Hematopoietic multipotent progenitor cell treated with erythropoietin and hydrocortisone succinate and interleukin-3 and kit ligand, for 8 days (in vitro differentiated cells): ENCODE results near the gene NPTX2.
A peak's percentile ranks its signal among the peaks of the same experiment; 100 is the strongest.

ENCODE experiments used
- DNase-seq: peaks from one replicate; pipeline ENCODE4 v3.0.0-alpha.2; 2015

NPTX2 gene

DNA sequence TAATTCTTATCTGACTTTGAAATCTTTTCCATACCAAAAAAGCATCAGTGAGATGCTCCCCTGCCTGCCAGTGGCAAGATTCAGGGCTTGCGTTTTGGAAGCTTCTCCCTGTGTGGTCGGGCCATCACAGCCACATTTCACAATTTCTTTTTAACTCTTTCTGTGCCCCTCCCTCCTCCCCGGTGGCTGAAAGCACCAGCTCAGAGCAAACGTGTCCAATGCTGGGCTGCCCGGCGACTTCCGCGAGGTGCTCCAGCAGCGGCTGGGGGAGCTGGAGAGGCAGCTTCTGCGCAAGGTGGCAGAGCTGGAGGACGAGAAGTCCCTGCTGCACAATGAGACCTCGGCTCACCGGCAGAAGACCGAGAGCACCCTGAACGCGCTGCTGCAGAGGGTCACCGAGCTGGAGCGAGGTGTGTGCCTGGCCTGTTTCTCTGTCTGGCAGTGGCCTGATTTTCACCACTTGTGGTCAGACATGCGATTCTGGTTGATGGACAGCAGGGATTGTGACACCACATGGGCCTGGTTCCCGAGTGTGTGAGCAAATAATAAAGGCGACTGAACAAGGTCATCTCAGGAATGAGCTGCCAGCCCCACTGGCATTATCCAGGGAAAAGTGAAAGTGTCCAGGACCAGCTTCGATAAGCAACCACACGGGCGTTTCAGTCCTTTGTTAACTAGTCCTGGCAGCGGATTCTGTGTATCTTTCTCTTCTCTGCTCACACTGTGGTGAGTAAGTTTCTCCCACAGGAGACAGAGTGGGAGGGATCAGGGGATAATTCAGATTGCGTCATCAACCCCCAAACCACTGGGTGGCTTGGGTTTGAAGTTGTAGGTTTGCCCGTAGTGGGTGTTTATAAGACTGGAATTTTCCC is 2.6 kb downstream of the NPTX2 start:
- DNase-seq: no peak

DNA sequence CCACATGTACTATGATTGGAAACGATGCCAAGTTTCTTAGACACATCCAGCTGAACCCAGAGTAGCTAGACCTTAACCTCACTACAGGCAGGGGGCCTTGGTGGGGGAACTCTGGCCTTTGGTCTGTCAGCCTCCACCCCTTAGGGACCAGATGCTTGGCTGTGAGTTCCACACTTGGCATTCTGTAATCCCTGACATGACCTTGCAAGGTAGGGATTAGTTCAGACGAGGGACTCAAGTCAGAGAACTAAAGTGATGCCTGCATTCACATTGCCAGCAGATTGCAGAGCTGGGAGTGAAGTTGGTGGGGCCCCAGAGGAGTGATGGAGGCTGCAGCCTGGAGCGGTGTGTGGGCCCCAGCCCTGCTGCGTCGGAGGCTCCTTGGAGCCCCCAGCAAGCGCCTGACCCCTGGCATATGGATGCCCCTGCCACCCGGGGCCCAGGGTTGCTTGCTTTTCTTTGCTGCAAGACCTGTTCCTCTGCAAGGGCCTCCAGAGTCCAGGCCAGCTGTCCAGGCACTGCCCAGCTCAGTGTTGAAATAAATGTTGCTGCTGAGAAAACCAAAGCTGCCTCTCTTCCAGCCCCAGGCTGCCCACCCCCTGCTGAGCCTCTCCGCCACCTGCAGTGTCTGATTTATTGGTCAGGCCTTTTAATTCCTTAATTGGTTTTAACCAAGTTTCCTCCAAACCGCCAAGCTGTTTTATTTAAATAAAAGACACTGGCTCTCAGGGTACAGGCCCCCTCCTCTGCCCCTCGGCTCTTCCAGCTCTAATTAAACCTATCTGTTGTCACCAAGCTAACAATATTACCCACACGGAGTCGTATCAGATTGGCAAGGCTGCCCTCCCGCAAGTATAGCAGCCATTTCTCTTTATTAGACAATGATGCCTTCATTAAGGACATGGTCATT is 4.7 kb downstream of the NPTX2 start:
- DNase-seq: no peak

DNA sequence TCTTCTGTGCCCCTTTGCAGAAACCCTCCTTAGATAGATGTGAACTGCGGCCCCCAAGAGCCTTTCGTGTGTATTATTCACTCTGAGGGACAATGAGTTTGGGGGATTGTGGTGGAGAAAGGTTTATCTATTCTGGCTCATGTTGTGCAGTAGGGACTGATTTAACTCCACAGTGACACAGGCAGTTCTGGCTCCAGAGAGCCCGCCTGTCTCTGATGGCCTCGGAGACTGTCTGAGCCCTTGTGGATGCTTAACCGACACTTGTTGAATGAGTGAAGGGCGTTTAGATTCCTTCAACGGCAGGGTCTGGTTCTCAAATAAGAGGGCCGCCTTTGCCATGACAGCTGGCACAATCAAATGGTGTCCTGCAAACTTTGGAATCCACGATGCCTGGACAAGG is 5.8 kb downstream of the NPTX2 start:
- DNase-seq: no peak

DNA sequence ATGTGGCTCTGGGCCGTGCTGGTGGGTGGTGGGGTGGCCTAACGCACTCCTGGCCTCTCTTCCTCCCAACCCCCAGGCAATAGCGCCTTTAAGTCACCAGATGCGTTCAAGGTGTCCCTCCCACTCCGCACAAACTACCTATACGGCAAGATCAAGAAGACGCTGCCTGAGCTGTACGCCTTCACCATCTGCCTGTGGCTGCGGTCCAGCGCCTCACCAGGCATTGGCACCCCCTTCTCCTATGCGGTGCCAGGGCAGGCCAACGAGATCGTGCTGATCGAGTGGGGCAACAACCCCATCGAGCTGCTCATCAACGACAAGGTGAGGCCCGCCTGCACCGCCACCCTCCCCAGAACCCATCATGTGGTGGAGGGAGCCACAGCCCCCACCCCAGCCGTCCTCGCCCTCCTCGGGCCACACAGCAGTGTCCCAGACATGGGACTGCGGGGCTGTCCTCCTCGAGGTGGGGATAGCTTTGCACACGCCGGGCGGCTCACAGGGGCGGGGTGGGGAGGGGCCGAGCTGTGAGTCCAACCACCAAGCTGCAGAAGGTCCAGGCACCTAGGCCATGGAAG is 7.8 kb downstream of the NPTX2 start:
- DNase-seq: no peak

DNA sequence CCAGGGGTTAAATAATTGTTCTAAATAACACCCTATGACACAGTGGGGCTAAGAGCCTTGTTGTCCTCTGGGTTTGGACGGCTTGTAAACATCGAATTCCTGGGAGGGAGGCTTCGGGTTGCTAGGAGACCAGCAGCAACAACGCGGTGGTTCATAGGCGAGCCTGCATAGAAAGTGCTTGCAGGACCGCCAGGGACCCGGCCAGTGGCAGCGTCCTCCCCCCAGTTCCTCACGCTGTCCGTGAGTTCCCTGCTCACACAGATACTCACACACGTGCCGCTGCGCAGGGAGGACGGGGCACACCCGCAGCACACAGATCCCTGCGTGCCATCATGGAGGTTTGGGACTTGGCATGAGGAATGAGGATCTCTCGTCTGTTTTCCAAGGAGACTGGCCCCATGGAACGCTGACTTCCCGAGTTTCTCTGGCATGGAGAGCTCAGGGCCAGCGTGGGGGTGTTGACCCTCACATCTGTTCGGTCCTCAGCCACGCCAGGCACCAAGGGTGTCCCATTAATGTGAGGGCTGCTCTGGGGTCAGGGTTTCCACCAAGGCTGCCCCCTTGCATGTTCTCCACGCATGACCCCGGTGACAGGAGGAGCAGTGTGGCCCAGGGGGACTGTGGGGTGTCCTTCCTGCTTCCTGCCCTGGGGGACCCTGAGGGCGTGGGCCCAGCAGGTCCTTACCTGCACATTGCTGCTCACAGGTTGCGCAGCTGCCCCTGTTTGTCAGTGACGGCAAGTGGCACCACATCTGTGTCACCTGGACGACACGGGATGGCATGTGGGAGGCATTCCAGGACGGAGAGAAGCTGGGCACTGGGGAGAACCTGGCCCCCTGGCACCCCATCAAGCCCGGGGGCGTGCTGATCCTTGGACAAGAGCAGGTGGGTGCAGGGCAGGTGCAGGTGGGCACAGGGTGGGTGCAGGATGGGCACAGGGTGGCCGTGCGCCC is 9.7 kb downstream of the NPTX2 start:
- no peak for DNase-seq

DNA sequence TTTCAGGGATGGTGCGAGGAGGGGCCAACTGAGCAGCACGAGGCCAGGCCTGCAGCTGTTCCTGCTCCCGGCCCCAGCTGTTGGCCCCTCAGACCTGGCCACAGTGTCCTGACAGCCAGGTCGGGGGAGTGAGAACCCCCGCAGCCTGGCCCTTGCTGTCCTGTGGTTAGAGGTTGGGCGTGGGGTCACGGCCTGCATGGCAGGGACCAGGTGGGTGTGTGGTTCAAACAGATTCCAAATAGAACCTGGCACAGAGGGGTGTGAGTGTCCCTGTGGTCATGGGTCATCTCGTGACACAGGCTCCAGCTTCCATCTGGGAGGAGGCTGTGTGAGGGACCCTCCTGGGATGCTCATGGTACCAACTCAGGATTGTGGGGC is 10.3 kb downstream of the NPTX2 start:
- DNase-seq: no peak

DNA sequence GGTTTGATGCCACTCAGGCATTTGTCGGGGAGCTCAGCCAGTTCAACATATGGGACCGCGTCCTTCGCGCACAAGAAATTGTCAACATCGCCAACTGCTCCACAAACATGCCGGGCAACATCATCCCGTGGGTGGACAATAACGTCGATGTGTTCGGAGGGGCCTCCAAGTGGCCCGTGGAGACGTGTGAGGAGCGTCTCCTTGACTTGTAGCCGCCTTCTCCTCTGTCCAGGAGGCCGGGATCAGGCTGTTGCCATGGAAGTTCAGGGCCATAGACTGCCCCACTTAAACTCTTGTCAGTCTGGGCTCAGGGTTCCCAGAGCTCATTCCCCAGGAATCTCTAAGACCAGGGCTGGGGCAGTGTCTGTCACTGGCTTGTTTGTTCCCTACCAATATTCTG is 11.3 kb downstream of the NPTX2 start:
- DNase-seq: no peak

DNA sequence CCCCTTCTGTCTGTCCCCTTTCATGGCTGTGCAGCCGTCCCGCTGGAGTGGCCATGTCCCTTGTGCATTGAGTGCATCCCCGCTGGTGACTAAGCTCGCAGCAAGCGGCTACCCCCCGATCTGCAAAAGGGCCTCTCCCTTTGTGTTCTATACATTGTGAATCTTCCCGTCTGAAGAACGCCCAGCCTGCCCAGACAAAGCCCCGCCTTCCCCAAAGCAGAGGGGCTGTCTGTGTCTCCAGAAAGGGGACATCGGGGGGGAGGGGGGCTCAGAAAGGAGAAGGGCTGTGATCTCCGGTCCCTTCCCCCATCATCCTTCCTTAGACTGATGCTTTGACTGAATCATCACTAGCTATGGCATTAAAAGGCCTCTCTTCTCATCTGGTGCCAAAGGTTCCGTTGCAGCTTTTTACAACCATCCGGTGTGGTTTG is 11.9 kb downstream of the NPTX2 start:
- no peak for DNase-seq

DNA sequence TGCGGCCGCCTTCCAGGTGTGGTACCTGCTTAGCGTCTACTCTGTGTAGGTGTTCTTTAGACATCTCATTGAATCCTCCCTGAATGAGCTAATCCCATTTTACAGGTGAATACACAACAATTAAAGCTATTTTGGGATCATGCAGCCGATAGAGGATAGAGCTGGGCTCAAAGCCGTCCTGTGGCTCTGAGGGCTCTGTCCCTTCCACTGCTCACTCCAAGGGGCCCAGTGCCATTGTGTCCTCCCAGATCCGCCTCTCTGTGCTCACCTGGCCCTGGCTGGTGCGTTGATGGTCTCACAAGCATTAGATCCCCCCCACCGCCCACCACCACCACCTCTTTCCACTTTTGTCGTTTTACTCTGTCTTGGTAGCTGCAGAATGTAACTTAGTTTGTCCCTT is 13.1 kb downstream of the NPTX2 start:
- DNase-seq: no peak

DNA sequence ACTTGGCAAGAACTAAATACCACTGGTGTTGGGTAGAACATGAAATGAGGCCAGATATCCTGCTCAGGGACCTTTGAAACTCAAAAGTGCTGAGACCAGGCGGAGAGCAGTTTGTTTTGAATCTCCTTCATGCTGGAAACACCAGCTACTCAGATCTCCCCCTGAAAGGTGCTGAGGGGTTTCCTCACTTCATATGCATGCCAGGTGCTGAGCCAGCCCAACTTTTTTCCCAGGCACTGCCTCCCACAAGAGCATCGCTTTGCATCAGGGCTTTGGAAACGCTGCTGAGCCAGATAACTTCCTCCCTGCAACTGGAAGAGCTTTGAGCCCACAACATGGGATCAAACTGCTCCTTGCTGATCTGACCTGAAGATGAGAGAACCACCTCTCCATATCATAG is 13.7 kb downstream of the NPTX2 start:
- DNase-seq: no peak

DNA sequence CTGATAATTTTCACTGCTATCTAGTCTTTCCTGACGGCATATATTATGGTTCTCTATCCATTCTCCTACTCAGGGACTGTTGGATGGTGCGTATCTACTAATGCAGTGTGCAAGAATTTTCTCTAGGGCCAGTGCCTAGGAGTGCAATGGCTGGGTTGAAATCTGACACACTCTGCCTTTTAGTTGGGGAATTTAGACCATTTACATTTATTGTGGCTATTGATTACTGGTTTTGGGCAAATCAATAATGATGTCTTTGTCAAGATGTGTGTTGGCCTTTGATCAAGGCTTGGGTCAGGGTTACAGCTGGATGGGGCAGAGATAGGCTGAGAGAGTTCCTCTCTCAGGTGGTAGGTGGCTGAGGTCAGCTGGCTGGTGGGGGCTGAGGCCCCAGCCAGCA is 21.8 kb downstream of the NPTX2 start:
- no peak for DNase-seq

DNA sequence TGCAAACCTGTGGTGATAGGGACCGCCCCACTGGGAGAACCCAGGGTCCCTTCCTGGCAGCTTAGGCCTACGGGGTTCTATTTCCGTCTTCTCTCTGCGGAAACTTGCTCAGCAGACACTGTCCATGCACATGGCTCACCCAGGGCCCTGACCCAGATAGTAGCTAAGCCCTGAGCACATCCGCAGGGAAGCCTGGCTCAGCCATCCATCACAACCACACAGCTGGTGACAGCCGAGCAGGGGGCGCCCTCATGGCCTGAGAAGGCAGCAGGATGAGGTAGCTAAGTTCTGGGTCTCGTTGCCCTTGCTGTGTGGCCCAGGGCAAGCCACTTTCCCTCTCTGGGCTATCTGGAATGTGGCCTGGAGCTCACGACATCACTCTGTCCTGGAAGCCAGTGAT is 23.3 kb downstream of the NPTX2 start:
- DNase-seq: no peak

DNA sequence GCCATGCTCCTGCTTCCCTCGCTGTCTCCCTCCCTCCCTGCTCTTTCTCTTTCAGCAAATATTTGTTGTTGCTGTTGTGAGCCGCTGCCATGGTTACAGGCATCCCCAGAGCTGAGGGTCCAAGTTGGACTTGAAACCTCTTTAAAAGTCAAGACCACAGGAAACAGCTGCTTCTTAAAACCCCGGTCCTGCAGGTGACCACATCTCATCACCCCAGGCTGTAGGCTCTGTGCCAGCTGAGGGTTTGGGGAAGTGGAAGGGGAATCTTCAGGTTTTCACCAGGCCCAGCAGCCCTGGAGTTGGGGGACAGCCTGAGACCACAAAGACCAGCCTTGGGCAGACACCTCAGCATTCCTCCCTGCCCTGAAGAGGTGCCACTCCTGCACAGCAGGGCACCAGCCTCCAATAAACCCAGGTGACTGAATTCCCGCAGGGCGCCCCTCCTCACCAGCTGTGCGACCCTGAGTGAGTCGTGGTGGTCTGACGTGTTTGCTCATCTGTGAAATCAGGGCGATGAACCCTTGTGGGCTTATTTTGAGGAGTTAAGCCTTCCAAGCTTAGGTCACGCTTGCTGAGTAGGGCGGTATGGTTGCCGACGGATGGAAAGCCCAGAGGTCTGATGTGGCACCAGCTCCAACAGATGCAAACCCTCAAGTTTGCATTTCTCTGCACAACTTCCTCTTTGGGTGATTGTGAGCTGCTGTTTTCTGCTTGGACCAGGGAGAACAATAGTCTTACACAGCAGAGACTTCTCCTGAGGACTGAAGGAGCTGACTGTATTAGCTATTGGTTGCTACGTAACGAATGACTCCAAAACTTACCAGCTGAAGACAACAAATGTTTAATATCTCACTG is 24.8 kb downstream of the NPTX2 start:
- DNase-seq: peak; percentile 2

DNA sequence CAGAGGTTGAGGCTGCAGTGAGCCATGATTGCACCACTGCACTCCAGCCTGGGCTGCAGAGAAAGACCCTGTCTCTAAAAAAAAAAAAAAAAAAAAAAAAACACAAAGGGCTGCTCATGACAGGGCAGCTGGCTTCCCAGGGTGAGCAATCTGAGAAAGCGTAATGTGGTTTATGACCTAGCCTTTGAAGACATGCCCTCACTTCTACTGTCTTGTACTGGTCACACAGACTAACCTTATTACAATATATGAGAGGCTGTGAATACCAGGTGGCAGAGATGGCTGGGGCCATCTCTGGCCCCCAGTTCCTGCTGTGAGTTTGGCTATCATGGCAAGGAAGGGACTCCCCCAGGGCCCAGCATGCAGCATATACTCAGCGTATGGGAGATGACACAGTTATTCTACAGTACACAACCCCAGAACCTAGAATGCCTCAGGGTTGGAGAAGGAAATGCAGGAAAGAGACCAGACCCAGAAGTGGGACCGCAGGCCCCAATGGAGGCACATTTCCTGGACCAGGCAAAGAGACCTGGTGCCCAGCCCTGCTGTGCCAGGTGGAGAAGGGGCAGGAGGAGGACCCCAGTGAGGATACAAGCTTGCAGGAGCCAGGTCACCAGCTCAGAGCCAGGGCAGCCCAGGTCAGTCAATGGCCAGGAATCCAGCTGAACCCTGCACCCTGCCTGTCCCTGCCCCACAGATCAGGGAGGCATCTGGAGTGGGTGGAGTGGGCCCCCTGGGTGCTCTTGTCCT is 26.3 kb downstream of the NPTX2 start:
- DNase-seq: no peak

DNA sequence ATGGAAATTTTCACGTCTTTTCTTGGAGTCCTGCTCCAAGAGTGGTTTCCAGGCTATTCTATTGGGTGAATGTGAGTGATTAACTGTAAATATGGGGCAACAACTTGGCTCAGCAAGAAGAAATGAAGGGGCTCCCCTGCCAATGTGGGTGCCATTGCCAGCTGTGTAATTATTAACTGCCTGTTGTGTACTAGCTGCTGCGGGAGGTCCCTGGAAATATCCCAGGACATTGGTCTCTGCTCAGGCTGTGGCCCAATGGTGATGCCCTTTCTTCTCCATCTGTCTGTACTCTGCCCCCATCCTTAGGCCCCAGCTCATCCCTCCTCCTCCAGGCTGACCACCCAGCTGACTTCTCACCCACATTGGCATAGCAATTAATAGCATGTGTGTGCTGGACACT is 29.4 kb downstream of the NPTX2 start:
- DNase-seq: no peak

DNA sequence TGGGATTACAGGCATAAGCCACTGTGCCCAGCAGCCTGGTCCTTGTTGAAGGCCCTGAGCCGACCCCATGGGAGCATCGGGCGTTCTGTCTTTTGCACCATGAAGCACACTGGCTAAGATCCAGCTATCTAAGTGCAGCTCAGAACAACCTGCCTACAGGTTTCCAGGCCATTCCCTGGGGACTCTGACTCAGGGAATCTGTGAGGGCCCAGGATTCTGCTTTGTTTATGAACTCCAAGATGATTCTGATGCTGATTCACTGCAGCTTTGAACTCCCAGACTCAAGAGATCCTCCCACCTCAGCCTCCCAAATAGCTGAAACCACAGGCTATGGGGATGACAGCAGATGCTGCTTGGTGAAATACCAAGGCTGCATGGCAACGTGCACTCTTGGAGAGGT is 30.2 kb downstream of the NPTX2 start:
- no peak for DNase-seq

DNA sequence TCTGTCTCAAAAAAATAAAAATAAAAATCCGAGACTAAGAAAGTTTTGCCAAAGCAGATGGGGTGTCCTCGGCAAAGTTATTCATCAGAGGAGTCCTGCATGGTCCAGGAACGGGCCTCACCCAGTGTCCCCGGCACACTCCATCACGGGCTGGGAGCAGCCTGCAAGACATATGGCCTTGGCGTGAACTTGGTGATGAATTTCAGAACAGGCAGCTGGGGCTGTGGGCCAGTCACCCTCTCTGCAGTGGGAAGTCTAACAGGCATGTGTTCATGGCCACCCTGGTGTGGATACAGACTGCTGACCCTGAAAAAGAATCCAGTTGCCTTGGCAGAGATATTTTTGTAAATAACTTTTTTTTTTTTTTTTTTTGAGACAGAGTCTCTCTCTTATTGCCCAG is 34.7 kb downstream of the NPTX2 start:
- no peak for DNase-seq

DNA sequence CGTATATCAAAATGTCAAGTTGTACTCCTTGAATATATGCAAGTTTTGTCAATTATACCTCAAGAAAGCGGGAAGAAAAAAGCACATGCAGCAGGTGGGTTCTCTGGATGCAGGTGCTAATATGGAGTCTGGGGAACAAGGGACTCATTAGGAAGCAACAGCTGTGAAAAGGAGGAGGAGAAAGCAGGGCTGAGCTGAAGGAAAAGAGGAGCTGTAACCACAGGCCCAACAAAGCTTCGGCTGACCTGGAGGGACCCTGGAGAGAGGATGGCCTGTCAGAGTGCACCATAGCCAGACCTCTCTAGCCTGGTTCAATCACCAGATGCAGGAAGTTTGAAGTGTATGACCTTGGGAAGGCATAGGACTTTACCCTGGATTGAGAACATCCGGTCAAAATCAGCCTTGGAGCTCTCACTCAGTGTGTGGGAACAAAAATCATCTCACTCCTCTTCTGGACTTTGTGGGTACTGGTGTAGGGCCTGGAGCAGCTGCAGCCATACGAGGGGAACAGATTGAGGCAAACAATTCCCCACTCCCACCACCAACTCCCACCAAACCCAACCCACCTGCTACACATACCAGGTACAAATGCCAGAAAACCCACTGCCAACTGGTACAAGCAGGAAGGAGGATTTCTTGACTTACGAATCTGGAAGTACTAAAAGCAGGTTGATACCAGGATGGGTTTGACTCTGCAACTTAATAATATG is 36.7 kb downstream of the NPTX2 start:
- DNase-seq: no peak

DNA sequence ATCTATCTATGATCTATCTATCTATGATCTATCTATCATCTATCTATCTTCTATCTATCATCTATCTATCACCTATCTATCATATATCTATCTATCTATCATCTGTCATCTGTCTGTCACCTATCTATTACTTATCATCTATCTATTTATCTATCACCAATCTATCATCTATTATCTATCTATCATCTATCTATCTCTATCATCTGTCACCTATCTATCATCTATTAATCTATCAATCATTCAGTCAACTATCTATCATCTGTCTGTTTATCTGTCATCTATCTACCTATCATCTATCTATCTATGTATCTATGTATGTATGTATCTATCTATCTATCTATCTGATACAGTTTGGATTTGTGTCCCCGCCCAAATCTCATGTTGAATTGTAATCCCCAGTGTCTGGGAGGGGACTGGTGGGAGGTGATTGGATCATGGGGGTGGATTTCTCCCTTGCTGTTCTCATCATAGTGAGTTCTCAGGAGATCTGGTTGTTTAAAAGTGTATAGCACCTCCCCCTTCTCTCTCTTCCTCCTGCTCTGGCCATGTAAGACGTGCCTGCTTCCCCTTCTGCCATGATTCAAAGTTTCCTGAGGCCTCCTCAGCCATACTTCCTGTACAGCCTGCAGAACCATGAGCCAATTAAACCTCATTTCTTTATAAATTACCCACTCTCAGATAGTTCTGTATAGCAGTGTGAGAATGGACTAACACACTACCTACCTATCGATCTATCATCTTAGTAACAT is 37.6 kb downstream of the NPTX2 start:
- DNase-seq: no peak
